ENCODE results near the gene OTUD7B. TPM values are rescaled to one million over a fixed set of nuclear protein-coding genes. Genes with fewer than 3 reads are reported as not detected.

OTUD7B gene
- total RNA-seq, 1 experiment from 2014 or later, result 23.5 TPM

DNA sequence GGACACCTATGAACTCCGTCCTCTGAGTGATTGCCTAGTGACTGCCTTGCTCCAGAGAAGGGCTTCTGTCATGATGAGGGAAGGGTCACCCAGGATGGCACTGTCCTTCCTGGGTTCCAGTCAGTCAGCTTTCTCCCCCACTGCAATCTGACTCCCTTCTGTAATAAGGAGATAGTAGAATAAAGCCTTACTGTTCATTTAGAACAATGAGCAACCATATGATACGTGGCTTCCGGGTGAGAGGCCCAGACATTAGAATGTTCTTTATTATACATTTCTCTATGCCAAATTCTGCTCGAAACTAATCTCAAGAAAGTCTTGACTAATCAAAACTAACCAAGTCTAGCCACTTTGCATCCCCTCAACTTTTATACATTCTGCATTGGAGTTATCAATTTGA lies 65.3 kb downstream of the OTUD7B start:
- no peak overlapping the region for H4K5ac ChIP-seq (ENCODE audit: insufficient read length, low read depth, low read length)
- 0 out of 2 replicates have a peak, but pooled peaks cover 8% of the 10 kb centered on the region for H3K4me1 ChIP-seq (ENCODE audit: insufficient read depth, low read length)
- no peak overlapping the region for H2BK12ac ChIP-seq (ENCODE audit: insufficient read length, low read depth, low read length)
- no peak overlapping the region for H3K4me3 Mint-ChIP-seq
- no peak overlapping the region for H3K14ac ChIP-seq (ENCODE audit: insufficient read depth, low read length)
- no peaks in the 10 kb centered on the region for H3K9me3 Mint-ChIP-seq
- no peak overlapping the region for H2AK5ac ChIP-seq (ENCODE audit: insufficient read length, low read length)
- H3K56ac ChIP-seq (ENCODE audit: insufficient read length, low read depth, low read length), result no peak overlapping the region
- TF ChIP-seq, protein P1, sequence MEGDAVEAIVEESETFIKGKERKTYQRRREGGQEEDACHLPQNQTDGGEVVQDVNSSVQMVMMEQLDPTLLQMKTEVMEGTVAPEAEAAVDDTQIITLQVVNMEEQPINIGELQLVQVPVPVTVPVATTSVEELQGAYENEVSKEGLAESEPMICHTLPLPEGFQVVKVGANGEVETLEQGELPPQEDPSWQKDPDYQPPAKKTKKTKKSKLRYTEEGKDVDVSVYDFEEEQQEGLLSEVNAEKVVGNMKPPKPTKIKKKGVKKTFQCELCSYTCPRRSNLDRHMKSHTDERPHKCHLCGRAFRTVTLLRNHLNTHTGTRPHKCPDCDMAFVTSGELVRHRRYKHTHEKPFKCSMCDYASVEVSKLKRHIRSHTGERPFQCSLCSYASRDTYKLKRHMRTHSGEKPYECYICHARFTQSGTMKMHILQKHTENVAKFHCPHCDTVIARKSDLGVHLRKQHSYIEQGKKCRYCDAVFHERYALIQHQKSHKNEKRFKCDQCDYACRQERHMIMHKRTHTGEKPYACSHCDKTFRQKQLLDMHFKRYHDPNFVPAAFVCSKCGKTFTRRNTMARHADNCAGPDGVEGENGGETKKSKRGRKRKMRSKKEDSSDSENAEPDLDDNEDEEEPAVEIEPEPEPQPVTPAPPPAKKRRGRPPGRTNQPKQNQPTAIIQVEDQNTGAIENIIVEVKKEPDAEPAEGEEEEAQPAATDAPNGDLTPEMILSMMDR (conservative IDR thresholded peaks at IDR 0.05), result no peak
- no peaks in the 10 kb centered on the region for H3K23me2 ChIP-seq (ENCODE audit: insufficient read length, low read depth, low read length, poor library complexity, severe bottlenecking)
- no peaks in the 10 kb centered on the region for H3K27me3 Mint-ChIP-seq (ENCODE audit: low read depth)
- H3K18ac ChIP-seq (ENCODE audit: insufficient read length, low read depth, low read length), result no peak overlapping the region
- H3K27ac ChIP-seq (ENCODE audit: insufficient read length, low read depth, low read length), result no peak overlapping the region
- no peak overlapping the region for H3K23ac ChIP-seq (ENCODE audit: insufficient read length, low read depth, low read length)
- H4K91ac ChIP-seq (ENCODE audit: insufficient read length, low read depth, low read length), result no peak overlapping the region
- H3K27ac Mint-ChIP-seq, result 0 out of 7 replicates have a peak overlapping the region, but pooled peaks of 1 of the 3 experiments have one; percentile 4
- no peaks in the 10 kb centered on the region for H3K27me3 ChIP-seq (ENCODE audit: insufficient read depth, low read length)
- no peaks in the 10 kb centered on the region for H3K79me1 ChIP-seq (ENCODE audit: insufficient read depth, low read depth, low read length, poor library complexity, severe bottlenecking)
- no peak overlapping the region for H2BK120ac ChIP-seq (ENCODE audit: low read depth, low read length, poor library complexity, severe bottlenecking)
- no peaks in the 10 kb centered on the region for H3K9me3 ChIP-seq (ENCODE audit: control insufficient read depth, low read depth, low read length)
- H4K8ac ChIP-seq (replicated peaks; ENCODE audit: insufficient read length, low read depth, low read length), result no peak overlapping the region
- H3K4ac ChIP-seq (ENCODE audit: low read depth, low read length), result no peak overlapping the region
- H3K4me1 Mint-ChIP-seq, result peaks cover 15 to 16% of the 10 kb centered on the region in 2 experiments
- H3K4me2 ChIP-seq (ENCODE audit: insufficient read depth, insufficient read length, low read length), result no peak overlapping the region
- H2AFZ ChIP-seq (ENCODE audit: low read length), result no peak overlapping the region
- no peak overlapping the region for H2BK20ac ChIP-seq (ENCODE audit: low read depth, low read length, poor library complexity, severe bottlenecking)
- H2BK15ac ChIP-seq (ENCODE audit: low read depth, low read length), result no peak overlapping the region
- H3K9ac ChIP-seq (ENCODE audit: extremely low read depth, insufficient read length, low read length), result no peak overlapping the region
- H3T11ph ChIP-seq (ENCODE audit: low read length), result no peak overlapping the region
- H3K79me2 ChIP-seq (ENCODE audit: insufficient read depth, low read length), result no peaks in the 10 kb centered on the region
- no peaks in the 10 kb centered on the region for H4K20me1 ChIP-seq (ENCODE audit: control insufficient read depth, insufficient read depth, insufficient read length)
- no peak for DNase-seq
- no peak overlapping the region for H2BK5ac ChIP-seq (ENCODE audit: insufficient read length, low read length)
- no CpG with 5 or more reads among the region's 4 CpGs for WGBS (ENCODE audit: extremely low coverage, insufficient read length, low lambda C conversion rate)
- peaks cover 21 to 54% (median 52%) of the 10 kb centered on the region in 3 experiments; a peak in 6 of 7 replicates for H3K36me3 Mint-ChIP-seq (ENCODE audit: insufficient read depth in 1 of 3, low read depth in 3 of 3)
